Smooth muscle cell (in vitro differentiated cells): ENCODE measurements around the gene ARGLU1. TPM values are rescaled to one million over a fixed set of nuclear protein-coding genes. Genes with fewer than 3 reads are reported as not detected.

Source experiments
- DNase-seq: peaks from one replicate; lab custom pipeline; 2025; ENCODE audit not compliant: unreplicated experiment; lab: John Stamatoyannopoulos, UW
- H2AFZ ChIP-seq: fragments of 200-600 bp; sonication (generic); 2 replicates; pipeline ENCODE4 v1.6.0; 2016; ENCODE audit warnings: antibody characterized with exemption, low read depth, mild to moderate bottlenecking
- H3F3A ChIP-seq: fragments of 200-600 bp; sonication (generic); 2 replicates; pipeline ENCODE4 v1.6.0; 2017; ENCODE audit warnings: antibody characterized with exemption, low read depth
- H3K27ac ChIP-seq: fragments of 200-600 bp; sonication (generic); 2 replicates; pipeline ENCODE4 v1.5.1; 2016; ENCODE audit warnings: low read depth, mild to moderate bottlenecking
- H3K27me3 ChIP-seq: fragments of 200-600 bp; sonication (generic); 2 replicates; pipeline ENCODE4 v1.6.1; 2016; ENCODE audit warnings: low read depth, mild to moderate bottlenecking
- H3K36me3 ChIP-seq: fragments of 200-600 bp; sonication (generic); 2 replicates; pipeline ENCODE4 v1.5.1; 2016; ENCODE audit warnings: low read depth
- H3K4me1 ChIP-seq: fragments of 200-600 bp; sonication (generic); 2 replicates; pipeline ENCODE4 v1.5.1; 2016; ENCODE audit warnings: low read depth
- H3K4me2 ChIP-seq: fragments of 200-600 bp; sonication (generic); 2 replicates; pipeline ENCODE4 v1.6.0; 2016; ENCODE audit warnings: mild to moderate bottlenecking
- H3K4me3 ChIP-seq: fragments of 200-600 bp; sonication (generic); 2 replicates; pipeline ENCODE4 v1.5.1; 2016; ENCODE audit warnings: mild to moderate bottlenecking
- H3K79me2 ChIP-seq: fragments of 200-600 bp; sonication (generic); 2 replicates; pipeline ENCODE4 v1.6.0; 2016; ENCODE audit warnings: low read depth, mild to moderate bottlenecking
- H3K9ac ChIP-seq: fragments of 200-600 bp; sonication (generic); 2 replicates; pipeline ENCODE4 v1.6.0; 2016; ENCODE audit warnings: low read depth
- H3K9me3 ChIP-seq: fragments of 200-600 bp; sonication (generic); replicated peaks from 2 replicates; pipeline ENCODE4 v1.5.1; 2016; ENCODE audit warnings: low read depth
- H4K20me1 ChIP-seq: fragments of 200-600 bp; sonication (generic); 2 replicates; pipeline ENCODE4 v1.6.0; 2016; ENCODE audit warnings: low read depth
- WGBS: methylation state at CpG from one replicate; pipeline ENCODE4 v1.1.7; 2016; ENCODE audit warnings: low lambda C conversion rate; 5-methylcytosine and 5-hydroxymethylcytosine counted together
- polyA plus RNA-seq: library from polyadenylated mRNA; unstranded; fragments of >200 nt; fragmentation: Nextera tagmentation; extraction: Ambion mirVana; gene quantifications from 2 replicates; pipeline ENCODE4 v1.2.1, GENCODE V29; 2016
- total RNA-seq: library from RNA; depleted of rRNA; stranded (reverse); fragments of >200 nt; gene quantifications from 2 replicates; pipeline ENCODE4 v1.2.3, GENCODE V29; 2014
- TF ChIP-seq, protein P1 (sequence below): fragments of 200-600 bp; sonication (generic); IDR thresholded peaks from 2 replicates; pipeline ENCODE4 v1.5.1; 2017; ENCODE audit warnings: borderline replicate concordance, mild to moderate bottlenecking, antibody characterized with exemption; ENCODE audit not compliant: insufficient read depth, poor library complexity, severe bottlenecking

ARGLU1 gene
- total and polyA plus RNA-seq, 2 experiments from 2014 or later = 36.5 to 43.6 TPM

DNA sequence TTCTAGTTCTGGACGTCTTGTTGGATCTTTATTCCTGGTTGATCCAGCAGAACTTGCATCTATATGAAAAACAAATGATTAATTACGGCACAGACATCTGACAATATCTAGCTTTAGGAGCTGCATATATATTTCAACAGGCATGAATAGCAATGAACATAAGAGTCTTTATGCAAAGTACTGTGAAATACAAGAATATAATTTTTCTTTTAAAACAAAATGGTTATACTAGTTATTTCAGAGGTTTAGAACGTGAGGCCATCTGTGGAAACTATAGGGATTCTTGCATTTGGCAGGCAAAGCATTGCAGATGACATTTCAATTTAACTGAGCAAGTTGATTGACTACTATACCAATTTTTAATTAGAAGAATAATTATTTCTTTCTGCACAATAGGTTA is 73.0 kb downstream of the ARGLU1 start:
- Histone ChIP-seq H3K27ac (no peak overlapping the region), H3K4me2 (no peak overlapping the region), H2AFZ (no peak overlapping the region), H3K4me3 (no peak overlapping the region), H3K36me3 (peaks cover 7% of the 10 kb centered on the region), H3K9ac (no peak overlapping the region), H3K9me3 (no peaks in the 10 kb centered on the region), H3K79me2 (peaks cover 24% of the 10 kb centered on the region), H3F3A (no peaks in the 10 kb centered on the region), H3K27me3 (no peaks in the 10 kb centered on the region), H4K20me1 (peaks cover 4% of the 10 kb centered on the region), H3K4me1 (peaks cover 4% of the 10 kb centered on the region)
- DNase-seq = no peak
- TF ChIP-seq, protein P1, sequence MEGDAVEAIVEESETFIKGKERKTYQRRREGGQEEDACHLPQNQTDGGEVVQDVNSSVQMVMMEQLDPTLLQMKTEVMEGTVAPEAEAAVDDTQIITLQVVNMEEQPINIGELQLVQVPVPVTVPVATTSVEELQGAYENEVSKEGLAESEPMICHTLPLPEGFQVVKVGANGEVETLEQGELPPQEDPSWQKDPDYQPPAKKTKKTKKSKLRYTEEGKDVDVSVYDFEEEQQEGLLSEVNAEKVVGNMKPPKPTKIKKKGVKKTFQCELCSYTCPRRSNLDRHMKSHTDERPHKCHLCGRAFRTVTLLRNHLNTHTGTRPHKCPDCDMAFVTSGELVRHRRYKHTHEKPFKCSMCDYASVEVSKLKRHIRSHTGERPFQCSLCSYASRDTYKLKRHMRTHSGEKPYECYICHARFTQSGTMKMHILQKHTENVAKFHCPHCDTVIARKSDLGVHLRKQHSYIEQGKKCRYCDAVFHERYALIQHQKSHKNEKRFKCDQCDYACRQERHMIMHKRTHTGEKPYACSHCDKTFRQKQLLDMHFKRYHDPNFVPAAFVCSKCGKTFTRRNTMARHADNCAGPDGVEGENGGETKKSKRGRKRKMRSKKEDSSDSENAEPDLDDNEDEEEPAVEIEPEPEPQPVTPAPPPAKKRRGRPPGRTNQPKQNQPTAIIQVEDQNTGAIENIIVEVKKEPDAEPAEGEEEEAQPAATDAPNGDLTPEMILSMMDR = no peak
- 96% methylated on average over 3 of the region's 3 CpGs for WGBS

DNA sequence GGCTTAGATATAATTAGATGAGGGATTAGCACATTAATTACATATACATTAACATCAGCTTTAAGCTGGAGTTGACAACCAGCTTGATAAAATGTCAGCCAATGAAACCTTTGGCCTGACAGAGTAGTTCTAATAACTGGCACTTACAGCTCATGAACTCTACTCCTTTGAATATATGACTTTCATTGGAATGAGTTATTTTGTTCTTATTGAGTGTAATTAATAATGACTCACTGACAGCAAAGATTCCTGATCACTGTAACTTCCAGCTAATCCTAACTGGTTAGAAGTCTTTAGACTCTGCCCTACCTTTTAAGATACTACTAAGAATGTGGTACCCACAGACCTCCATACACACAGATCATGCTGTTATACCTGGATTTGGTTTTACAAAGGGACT is 73.4 kb downstream of the ARGLU1 start:
- peaks cover under 1% of the 10 kb centered on the region for H4K20me1 ChIP-seq
- H3K27me3 ChIP-seq = no peaks in the 10 kb centered on the region
- peaks cover under 1% of the 10 kb centered on the region for H3K4me1 ChIP-seq
- H3K9me3 ChIP-seq = no peaks in the 10 kb centered on the region
- H3K9ac ChIP-seq = no peak overlapping the region
- H3K79me2 ChIP-seq = peaks cover 24% of the 10 kb centered on the region
- H2AFZ ChIP-seq = no peak overlapping the region
- H3K4me3 ChIP-seq = no peak overlapping the region
- H3F3A ChIP-seq = no peaks in the 10 kb centered on the region
- TF ChIP-seq, protein P1 = no peak
- H3K36me3 ChIP-seq = peaks cover 7% of the 10 kb centered on the region
- H3K4me2 ChIP-seq = no peak overlapping the region
- no peak for DNase-seq
- H3K27ac ChIP-seq = no peak overlapping the region

DNA sequence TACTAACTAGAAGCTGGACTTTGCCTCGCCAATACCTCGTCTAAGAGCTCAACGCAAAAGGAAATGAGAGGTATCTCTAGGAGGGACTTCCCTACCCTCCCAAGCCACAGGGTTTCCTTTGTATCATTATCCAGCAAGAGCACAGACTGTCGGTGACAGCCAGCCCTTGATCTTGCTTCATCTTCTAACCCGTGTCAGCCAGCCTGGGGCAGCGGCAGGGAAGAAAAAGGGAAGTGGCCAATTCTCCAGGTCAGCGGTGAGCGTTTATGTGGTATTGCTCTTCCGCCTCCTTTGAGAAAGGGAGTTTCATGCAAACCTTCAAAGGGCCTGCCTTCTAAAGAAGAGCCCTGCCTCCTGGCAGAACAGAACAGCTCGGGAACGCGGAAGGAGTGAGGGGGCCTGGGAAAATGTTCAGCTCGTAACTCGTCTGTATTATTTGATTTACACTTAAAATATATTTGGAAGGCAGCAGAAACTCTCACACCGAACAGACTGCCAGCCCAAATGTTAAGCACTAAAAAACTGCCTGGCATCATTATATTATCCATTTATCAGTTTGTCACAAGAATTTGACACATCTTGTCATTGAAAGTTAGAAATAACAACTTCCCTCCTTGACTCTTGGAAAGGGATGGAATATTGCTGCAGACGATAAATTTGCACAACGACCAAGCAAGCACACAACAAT is 74.3 kb downstream of the ARGLU1 start:
- no peak overlapping the region for H3K4me2 ChIP-seq
- no peaks in the 10 kb centered on the region for H3K9me3 ChIP-seq
- peaks cover 19% of the 10 kb centered on the region for H3K79me2 ChIP-seq
- no peak overlapping the region for H3K9ac ChIP-seq
- peaks cover 7% of the 10 kb centered on the region for H3K36me3 ChIP-seq
- H4K20me1 ChIP-seq = no peaks in the 10 kb centered on the region
- TF ChIP-seq, protein P1 = no peak
- H3K4me3 ChIP-seq = no peak overlapping the region
- H3F3A ChIP-seq = no peaks in the 10 kb centered on the region
- DNase-seq = no peak
- 85% methylated on average over 17 of the region's 17 CpGs for WGBS
- H3K4me1 ChIP-seq = no peaks in the 10 kb centered on the region
- H3K27me3 ChIP-seq = no peaks in the 10 kb centered on the region
- H3K27ac ChIP-seq = no peak overlapping the region
- H2AFZ ChIP-seq = no peak overlapping the region
